ENCODE measurements around the gene HLX.

HLX gene

DNA sequence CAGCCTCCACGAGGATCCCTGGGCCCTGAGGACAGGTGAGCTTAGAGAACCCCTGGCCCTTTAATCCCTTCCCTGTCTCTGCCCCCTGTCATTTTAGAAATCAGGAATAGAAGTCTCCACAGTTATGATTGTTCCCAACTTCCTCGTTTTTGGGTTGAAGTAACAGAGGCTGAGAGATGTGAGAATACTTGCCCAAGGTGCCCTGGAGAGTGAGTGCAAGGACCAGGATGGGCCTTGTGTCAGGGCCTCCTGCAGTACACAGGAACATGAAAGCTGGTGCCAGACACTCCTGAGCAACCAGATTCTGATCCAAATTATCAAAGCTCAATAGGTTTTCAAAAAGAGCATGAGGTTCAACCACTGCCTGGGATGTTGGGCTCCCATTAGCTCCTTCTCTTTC lies 10.1 kb downstream of the HLX start:
- no peak overlapping the region for H3K4me3 ChIP-seq (ENCODE audit: low read depth in 1 of 5, low read length in 5 of 5)
- peaks cover 49 to 67% (median 58%) of the 10 kb centered on the region in 5 donors for H3K27me3 ChIP-seq (ENCODE audit: control insufficient read depth in 5 of 5, insufficient read depth in 4 of 5, low read length in 5 of 5)
- H3K27ac ChIP-seq (ENCODE audit: low read depth, low read length) = no peak overlapping the region

GRCh38 chr1:220889848-220890287 lies 10.6 kb downstream of the HLX start:
- Histone ChIP-seq H3K4me1 (ENCODE audit: control insufficient read depth in 5 of 5, insufficient read depth in 5 of 5, low read length in 5 of 5) (peaks cover 0 to 36% (median 22%) of the 10 kb centered on the region in 5 donors), H3K9ac (ENCODE audit: low read length in 5 of 5) (no peak overlapping the region), H3K36me3 (ENCODE audit: control insufficient read depth in 5 of 5, insufficient read depth in 5 of 5, low read length in 5 of 5) (peaks cover 0 to 18% (median 17%) of the 10 kb centered on the region in 5 donors), H3K27ac (ENCODE audit: low read depth, low read length) (no peak overlapping the region), H3K4me3 (ENCODE audit: low read depth in 1 of 5, low read length in 5 of 5) (no peak overlapping the region), H3K9me3 (ENCODE audit: control insufficient read depth in 5 of 5, low read length in 5 of 5) (no peaks in the 10 kb centered on the region), H3K27me3 (ENCODE audit: control insufficient read depth in 5 of 5, insufficient read depth in 4 of 5, low read length in 5 of 5) (peaks cover 51 to 72% (median 61%) of the 10 kb centered on the region in 5 donors)

More for the DNA sequence above, 10.1 kb downstream of the HLX start:
- Histone ChIP-seq H3K4me1 (ENCODE audit: control insufficient read depth in 5 of 5, insufficient read depth in 5 of 5, low read length in 5 of 5) (peaks cover 0 to 31% (median 22%) of the 10 kb centered on the region in 5 donors), H3K9me3 (ENCODE audit: control insufficient read depth in 5 of 5, low read length in 5 of 5) (no peaks in the 10 kb centered on the region), H3K36me3 (ENCODE audit: control insufficient read depth in 5 of 5, insufficient read depth in 5 of 5, low read length in 5 of 5) (peaks cover 0 to 24% (median 23%) of the 10 kb centered on the region in 5 donors), H3K9ac (ENCODE audit: low read length in 5 of 5) (no peak overlapping the region)

DNA sequence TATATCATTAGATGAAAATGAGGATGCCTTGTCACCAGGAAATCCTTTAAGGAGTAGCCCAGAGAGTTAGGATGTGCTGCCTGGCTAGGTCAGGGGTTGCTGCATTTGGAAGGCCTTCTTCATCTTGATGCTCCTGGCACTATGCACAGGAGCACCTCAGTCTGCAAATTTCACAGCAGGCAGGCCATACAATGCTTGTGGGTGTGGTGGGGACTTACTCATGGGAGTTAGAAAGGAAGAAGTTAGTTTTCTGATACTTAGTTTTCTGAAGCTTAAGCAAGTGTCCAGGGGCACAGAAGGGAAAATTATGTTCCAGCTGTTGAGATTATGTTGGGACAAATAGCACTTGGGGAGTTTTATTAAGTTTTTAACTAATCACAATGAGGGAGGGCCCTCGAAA lies 11.4 kb downstream of the HLX start:
- peaks cover 0 to 37% (median 24%) of the 10 kb centered on the region in 5 donors for H3K4me1 ChIP-seq (ENCODE audit: control insufficient read depth in 5 of 5, insufficient read depth in 5 of 5, low read length in 5 of 5)
- H3K36me3 ChIP-seq (ENCODE audit: control insufficient read depth in 5 of 5, insufficient read depth in 5 of 5, low read length in 5 of 5) = peaks cover 0 to 11% (median 10%) of the 10 kb centered on the region in 5 donors
- no peak overlapping the region for H3K9ac ChIP-seq (ENCODE audit: low read length in 5 of 5)
- H3K27ac ChIP-seq (ENCODE audit: low read depth, low read length) = no peak overlapping the region
- peaks cover 54 to 77% (median 64%) of the 10 kb centered on the region in 5 donors for H3K27me3 ChIP-seq (ENCODE audit: control insufficient read depth in 5 of 5, insufficient read depth in 4 of 5, low read length in 5 of 5)
- H3K4me3 ChIP-seq (ENCODE audit: low read depth in 1 of 5, low read length in 5 of 5) = no peak overlapping the region
- H3K9me3 ChIP-seq (ENCODE audit: control insufficient read depth in 5 of 5, low read length in 5 of 5) = no peaks in the 10 kb centered on the region

- Histone ChIP-seq H3K9ac (ENCODE audit: low read length in 5 of 5) (no peak overlapping the region), H3K27ac (ENCODE audit: low read depth, low read length) (no peak overlapping the region), H3K4me1 (ENCODE audit: control insufficient read depth in 5 of 5, insufficient read depth in 5 of 5, low read length in 5 of 5) (peaks cover 0 to 37% (median 25%) of the 10 kb centered on the region in 5 donors), H3K27me3 (ENCODE audit: control insufficient read depth in 5 of 5, insufficient read depth in 4 of 5, low read length in 5 of 5) (peaks cover 54 to 82% (median 67%) of the 10 kb centered on the region in 5 donors), H3K9me3 (ENCODE audit: control insufficient read depth in 5 of 5, low read length in 5 of 5) (no peaks in the 10 kb centered on the region), H3K36me3 (ENCODE audit: control insufficient read depth in 5 of 5, insufficient read depth in 5 of 5, low read length in 5 of 5) (peaks cover 0 to 3% (median 2%) of the 10 kb centered on the region in 5 donors), H3K4me3 (ENCODE audit: low read depth in 1 of 5, low read length in 5 of 5) (peak overlapping the region in 2 of 5 donors; percentile 12 to 17)
Observed at GRCh38 chr1:220891224-220892085, 12.2 kb downstream of the HLX start.

GRCh38 chr1:220892086-220892376 lies 12.8 kb downstream of the HLX start:
- H3K4me3 ChIP-seq (ENCODE audit: low read depth in 1 of 5, low read length in 5 of 5) = no peak overlapping the region
- H3K4me1 ChIP-seq (ENCODE audit: control insufficient read depth in 5 of 5, insufficient read depth in 5 of 5, low read length in 5 of 5) = peaks cover 0 to 37% (median 25%) of the 10 kb centered on the region in 5 donors
- peaks cover 54 to 79% (median 64%) of the 10 kb centered on the region in 5 donors for H3K27me3 ChIP-seq (ENCODE audit: control insufficient read depth in 5 of 5, insufficient read depth in 4 of 5, low read length in 5 of 5)

DNA sequence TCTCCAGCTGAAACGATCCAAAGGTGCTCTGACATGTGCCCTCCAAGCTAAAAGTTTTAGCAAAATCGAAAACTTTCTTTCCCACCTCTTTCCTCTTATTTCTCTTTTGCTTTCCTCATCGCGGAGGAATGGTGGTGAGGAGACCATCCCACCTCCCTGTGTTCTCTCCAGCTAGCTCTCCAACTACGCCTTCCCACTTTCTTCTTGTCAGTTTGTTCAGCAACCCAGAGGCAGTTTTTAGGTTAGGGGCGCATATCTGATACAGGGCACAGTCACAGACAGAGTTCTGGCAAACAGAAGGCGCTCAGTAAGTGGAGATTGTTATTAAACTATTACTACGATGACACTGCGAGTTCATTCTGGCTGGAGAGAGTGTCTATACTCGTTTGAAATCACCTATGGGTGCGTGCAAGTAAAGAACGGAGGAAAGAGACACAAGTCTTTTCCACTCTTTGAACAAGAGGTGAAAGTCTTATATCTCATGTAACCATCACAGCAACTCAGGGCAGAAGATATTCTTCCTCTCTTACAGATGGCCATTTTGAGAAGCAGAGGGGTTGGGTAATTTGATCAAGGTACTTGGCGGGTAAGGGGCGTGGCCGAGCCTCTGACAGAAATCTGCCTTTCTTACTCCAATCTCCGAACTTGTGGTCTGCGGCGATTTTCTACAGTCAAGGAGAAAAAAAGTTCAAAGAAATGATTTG lies 13.9 kb downstream of the HLX start:
- Histone ChIP-seq H3K9ac (ENCODE audit: low read length in 5 of 5) (no peak overlapping the region), H3K27me3 (ENCODE audit: control insufficient read depth in 5 of 5, insufficient read depth in 4 of 5, low read length in 5 of 5) (peaks cover 53 to 75% (median 60%) of the 10 kb centered on the region in 5 donors), H3K27ac (ENCODE audit: low read depth, low read length) (no peak overlapping the region), H3K9me3 (ENCODE audit: control insufficient read depth in 5 of 5, low read length in 5 of 5) (no peaks in the 10 kb centered on the region), H3K4me3 (ENCODE audit: low read depth in 1 of 5, low read length in 5 of 5) (no peak overlapping the region), H3K36me3 (ENCODE audit: control insufficient read depth in 5 of 5, insufficient read depth in 5 of 5, low read length in 5 of 5) (no peaks in the 10 kb centered on the region), H3K4me1 (ENCODE audit: control insufficient read depth in 5 of 5, insufficient read depth in 5 of 5, low read length in 5 of 5) (peaks cover 0 to 27% (median 21%) of the 10 kb centered on the region in 5 donors)

More at GRCh38 chr1:220892086-220892376, 12.8 kb downstream of the HLX start:
- Histone ChIP-seq H3K9ac (ENCODE audit: low read length in 5 of 5) (no peak overlapping the region), H3K27ac (ENCODE audit: low read depth, low read length) (no peak overlapping the region), H3K9me3 (ENCODE audit: control insufficient read depth in 5 of 5, low read length in 5 of 5) (no peaks in the 10 kb centered on the region), H3K36me3 (ENCODE audit: control insufficient read depth in 5 of 5, insufficient read depth in 5 of 5, low read length in 5 of 5) (no peaks in the 10 kb centered on the region)

GRCh38 chr1:220893701-220894024 lies 14.4 kb downstream of the HLX start:
- Histone ChIP-seq H3K4me1 (ENCODE audit: control insufficient read depth in 5 of 5, insufficient read depth in 5 of 5, low read length in 5 of 5) (peaks cover 0 to 25% (median 21%) of the 10 kb centered on the region in 5 donors), H3K4me3 (ENCODE audit: low read depth in 1 of 5, low read length in 5 of 5) (peak overlapping the region; percentile 42 to 65 (median 56)), H3K36me3 (ENCODE audit: control insufficient read depth in 5 of 5, insufficient read depth in 5 of 5, low read length in 5 of 5) (no peaks in the 10 kb centered on the region), H3K9me3 (ENCODE audit: control insufficient read depth in 5 of 5, low read length in 5 of 5) (no peaks in the 10 kb centered on the region), H3K9ac (ENCODE audit: low read length in 5 of 5) (peak overlapping the region in 1 of 5 donors; percentile 5), H3K27me3 (ENCODE audit: control insufficient read depth in 5 of 5, insufficient read depth in 4 of 5, low read length in 5 of 5) (peaks cover 48 to 70% (median 57%) of the 10 kb centered on the region in 5 donors), H3K27ac (ENCODE audit: low read depth, low read length) (no peak overlapping the region)

- Histone ChIP-seq H3K36me3 (ENCODE audit: control insufficient read depth in 5 of 5, insufficient read depth in 5 of 5, low read length in 5 of 5) (no peaks in the 10 kb centered on the region), H3K27ac (ENCODE audit: low read depth, low read length) (no peak overlapping the region), H3K4me3 (ENCODE audit: low read depth in 1 of 5, low read length in 5 of 5) (peak overlapping the region; percentile 42 to 65 (median 56)), H3K4me1 (ENCODE audit: control insufficient read depth in 5 of 5, insufficient read depth in 5 of 5, low read length in 5 of 5) (peaks cover 0 to 25% (median 21%) of the 10 kb centered on the region in 5 donors), H3K27me3 (ENCODE audit: control insufficient read depth in 5 of 5, insufficient read depth in 4 of 5, low read length in 5 of 5) (peaks cover 42 to 64% (median 55%) of the 10 kb centered on the region in 5 donors), H3K9me3 (ENCODE audit: control insufficient read depth in 5 of 5, low read length in 5 of 5) (no peaks in the 10 kb centered on the region), H3K9ac (ENCODE audit: low read length in 5 of 5) (peak overlapping the region in 1 of 5 donors; percentile 5)
Observed at GRCh38 chr1:220894025-220894923, 15.0 kb downstream of the HLX start.

GRCh38 chr1:220894924-220895256 lies 15.6 kb downstream of the HLX start:
- peaks cover 0 to 25% (median 21%) of the 10 kb centered on the region in 5 donors for H3K4me1 ChIP-seq (ENCODE audit: control insufficient read depth in 5 of 5, insufficient read depth in 5 of 5, low read length in 5 of 5)
- H3K27ac ChIP-seq (ENCODE audit: low read depth, low read length) = no peak overlapping the region
- H3K4me3 ChIP-seq (ENCODE audit: low read depth in 1 of 5, low read length in 5 of 5) = no peak overlapping the region
- no peak overlapping the region for H3K9ac ChIP-seq (ENCODE audit: low read length in 5 of 5)
- no peaks in the 10 kb centered on the region for H3K36me3 ChIP-seq (ENCODE audit: control insufficient read depth in 5 of 5, insufficient read depth in 5 of 5, low read length in 5 of 5)
- H3K9me3 ChIP-seq (ENCODE audit: control insufficient read depth in 5 of 5, low read length in 5 of 5) = no peaks in the 10 kb centered on the region
- peaks cover 37 to 58% (median 51%) of the 10 kb centered on the region in 5 donors for H3K27me3 ChIP-seq (ENCODE audit: control insufficient read depth in 5 of 5, insufficient read depth in 4 of 5, low read length in 5 of 5)
